Fibroblast of skin of back (primary cell): Measurements from ENCODE around the gene NUPR1.
A peak's percentile ranks its signal among the peaks of the same experiment; 100 is the strongest.
"Not testable (repeated sequence)": the region's sequence is repeated elsewhere in the genome, so short reads cannot be mapped to it uniquely, and the experiment has no call there.

ENCODE experiments used
- DNase-seq: peaks from one replicate; pipeline ENCODE4 v3.0.0-alpha.2; 2013

The NUPR1 gene

DNA sequence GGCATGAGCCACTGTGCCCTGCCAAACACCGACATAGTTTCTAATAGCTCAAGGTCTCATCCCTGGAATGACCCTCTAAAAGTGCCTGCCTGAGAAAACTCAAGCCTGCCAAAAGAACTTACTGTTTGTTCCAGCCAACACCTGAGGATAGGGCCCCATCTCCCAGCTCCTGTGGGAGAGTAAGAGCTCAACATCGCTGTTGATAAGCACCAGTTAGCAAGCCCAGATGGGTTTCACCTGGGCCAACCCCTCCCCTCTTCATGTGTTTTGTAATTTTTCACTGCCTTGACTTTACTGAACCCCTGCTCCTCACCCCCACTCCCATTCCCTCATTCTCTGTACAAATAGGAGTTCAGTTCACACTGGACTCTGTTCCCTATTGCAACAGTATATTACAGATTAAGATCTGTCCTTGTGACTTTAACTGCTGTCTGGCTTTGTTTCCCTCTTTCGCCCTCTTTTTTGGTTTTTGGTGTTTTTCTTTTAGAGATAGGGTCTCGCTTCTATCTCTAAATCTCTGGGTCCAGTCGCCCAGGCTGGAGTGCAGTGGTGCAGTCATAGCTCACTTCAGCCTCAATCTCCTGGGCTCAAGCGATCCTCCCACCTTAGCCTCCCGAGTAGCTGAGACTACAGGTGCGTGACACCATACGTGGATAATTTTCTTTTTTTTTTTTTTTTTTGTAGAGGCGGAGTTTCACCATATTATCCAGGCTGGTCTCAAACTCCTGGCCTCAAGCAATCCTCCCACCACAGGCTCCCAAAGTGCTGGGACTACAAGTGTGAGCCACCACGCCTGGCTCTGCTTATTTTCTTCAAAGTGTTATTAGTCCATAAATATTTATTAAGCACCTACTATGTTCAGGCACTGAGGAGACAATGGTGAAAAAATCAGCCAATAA is 12.3 kb downstream of the NUPR1 start:
- no peak for DNase-seq

- DNase-seq = no peak
Measured at GRCh38 chr16:28524681-28525171, 14.0 kb downstream of the NUPR1 start.

- no peak for DNase-seq
Measured at GRCh38 chr16:28522792-28523191, 16.0 kb downstream of the NUPR1 start.

- DNase-seq = no peak
Measured at GRCh38 chr16:28521436-28521835, 17.3 kb downstream of the NUPR1 start.

- no peak for DNase-seq
Measured at GRCh38 chr16:28520672-28521071, 18.1 kb downstream of the NUPR1 start.

GRCh38 chr16:28514246-28514645 is 24.5 kb downstream of the NUPR1 start:
- DNase-seq = no peak

GRCh38 chr16:28513484-28514181 is 25.1 kb downstream of the NUPR1 start:
- DNase-seq = peak; percentile 35

GRCh38 chr16:28511801-28512789 is 26.7 kb downstream of the NUPR1 start:
- DNase-seq = no peak

- no peak for DNase-seq
Measured at GRCh38 chr16:28511031-28511430, 27.7 kb downstream of the NUPR1 start.

GRCh38 chr16:28505489-28506137 is 33.2 kb downstream of the NUPR1 start:
- no peak for DNase-seq

DNA sequence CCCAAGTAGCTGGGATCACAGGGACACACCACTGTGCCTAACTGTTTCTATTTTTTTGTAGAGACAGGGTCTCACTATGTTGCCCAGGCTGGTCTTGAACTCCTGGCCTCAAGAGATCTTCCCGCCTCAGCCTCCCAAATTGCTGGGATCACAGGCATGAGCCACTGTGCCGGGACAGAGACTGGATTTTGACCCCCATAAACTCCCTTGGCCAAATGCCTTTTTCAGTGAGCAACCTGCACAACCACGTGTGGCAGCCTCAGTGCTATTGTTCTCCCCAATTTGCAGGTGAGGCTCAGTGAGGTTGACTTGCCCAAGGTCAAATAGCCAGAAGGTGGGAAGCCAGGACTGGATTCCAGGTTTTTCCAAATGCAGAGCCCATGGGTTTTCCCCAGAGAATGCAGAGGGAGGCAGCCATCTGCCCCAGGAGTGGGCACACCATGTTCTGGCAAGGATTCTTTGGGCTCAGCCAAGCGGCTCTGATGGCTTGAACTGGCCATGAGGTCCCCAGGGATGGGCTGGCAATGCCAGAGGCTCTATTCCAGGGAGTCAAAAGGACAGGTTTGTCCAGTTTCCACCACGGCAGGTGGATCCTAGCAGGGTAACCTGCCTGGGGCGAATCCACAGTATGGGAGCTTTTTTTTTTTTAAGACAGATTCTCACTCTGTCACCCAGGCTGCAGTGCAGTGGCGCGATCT is 33.9 kb downstream of the NUPR1 start:
- no peak for DNase-seq

DNA sequence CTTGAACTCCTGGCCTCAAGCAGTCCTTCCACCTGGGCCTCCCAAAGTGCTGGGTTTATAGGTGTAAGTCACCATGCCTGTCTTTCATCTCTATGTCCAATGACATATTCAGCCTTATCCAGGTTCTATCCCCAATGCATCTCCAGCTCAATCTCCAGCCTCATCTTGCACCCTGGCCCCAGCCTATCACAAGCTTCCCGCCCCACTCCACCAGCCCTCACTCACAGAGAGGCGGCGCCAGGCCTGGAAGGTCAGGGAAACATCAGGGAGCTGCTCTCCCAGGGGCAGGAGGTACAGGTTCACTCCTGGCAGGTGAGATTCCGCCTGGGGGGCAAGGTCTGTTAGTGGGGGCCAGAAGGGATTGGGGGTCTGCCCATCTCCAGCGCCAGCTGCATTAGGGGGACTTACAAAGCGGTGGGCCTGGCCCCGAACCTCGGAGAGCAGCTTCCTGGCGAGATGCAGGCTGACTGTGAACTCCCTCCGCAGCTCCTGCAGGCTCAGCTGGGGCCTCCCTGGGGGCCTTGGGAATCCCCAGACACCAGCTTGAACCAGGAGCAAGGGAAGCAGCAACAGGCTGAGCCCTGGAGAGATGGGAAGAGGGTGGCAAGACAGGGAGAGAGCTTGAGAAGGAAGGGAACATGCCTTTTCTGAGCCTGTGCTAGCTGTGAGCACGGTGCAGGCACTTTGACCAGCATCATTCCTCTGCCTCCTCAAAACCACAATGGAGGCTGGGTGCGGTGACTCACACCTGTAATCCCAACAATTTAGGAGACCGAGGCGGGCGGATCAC is 35.1 kb downstream of the NUPR1 start:
- DNase-seq = no peak

GRCh38 chr16:28502290-28502689 is 36.5 kb downstream of the NUPR1 start:
- no peak for DNase-seq

DNA sequence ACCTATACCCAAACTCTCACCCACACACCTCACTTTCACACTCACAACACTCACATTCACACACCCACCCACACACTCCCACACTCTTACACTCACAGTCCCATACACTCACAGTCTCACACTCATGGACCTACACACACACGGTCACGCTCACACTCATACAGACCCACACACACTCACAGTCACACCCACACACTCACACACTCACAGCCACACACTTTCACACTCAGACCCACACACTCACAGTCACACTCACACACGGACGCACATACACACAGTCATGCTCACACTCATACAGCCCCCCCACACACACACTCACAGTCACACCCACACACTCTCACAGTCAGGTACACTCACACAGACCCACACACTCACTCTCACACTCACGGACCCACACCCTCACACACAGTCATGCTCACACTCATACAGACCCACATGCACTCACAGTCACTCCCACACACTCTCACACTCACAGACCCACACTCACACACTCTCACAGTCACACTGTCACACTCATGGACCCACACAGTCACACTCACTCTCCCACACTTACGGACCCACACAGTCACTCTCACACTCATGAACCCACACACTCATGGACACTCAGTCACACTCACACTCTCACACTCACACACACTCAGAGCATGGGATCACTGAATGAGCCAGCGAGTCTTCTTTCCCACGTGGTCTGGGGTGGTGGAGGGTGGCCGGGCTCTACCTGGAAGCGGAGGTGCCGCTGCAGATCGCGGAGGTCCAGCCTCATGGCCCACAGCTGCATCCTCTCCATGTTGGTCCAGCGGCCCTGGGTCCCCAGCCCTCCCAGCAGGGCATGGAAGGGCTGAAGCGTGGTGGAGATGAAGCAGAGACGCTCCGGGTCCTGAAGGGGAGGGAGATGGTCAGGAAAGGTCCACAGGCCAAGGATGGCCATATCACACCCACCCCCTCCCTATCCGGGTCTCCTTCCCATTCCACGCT is 37.2 kb downstream of the NUPR1 start:
- no peak for DNase-seq

DNA sequence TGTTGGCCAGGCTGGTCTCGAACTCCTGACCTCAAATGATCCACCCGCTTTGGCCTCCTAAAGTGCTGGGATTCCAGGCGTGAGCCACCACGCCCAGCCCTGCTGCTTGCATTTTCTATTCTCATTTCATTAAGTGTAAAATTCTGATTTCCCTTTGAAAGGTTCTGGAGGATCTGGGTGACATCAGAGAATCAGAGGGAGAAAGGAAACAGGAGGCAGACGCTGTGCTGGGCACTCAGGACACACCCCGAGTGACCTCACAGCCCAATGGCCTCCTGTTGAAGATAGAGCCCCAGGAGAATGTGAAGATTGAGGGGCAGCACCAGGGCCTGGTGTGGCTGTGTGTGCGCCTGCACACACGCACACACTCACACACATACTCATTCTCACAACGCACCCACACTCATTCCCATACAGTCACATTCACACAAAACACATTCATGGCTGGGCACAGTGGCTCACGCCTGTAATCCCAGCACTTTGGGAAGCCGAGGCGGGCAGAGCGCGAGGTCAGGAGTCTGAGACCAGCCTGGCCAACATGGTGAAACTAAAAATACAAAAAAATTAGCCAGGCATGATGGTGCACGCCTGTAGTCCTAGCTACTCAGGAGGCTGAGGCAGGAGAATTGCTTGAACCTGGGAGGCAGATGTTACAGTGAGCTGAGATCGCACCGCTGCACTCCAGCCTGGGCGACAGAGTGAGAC is 38.1 kb downstream of the NUPR1 start:
- DNase-seq = not testable (repeated sequence)

- DNase-seq = no peak
Measured at GRCh38 chr16:28499854-28500253, 38.9 kb downstream of the NUPR1 start.

- no peak for DNase-seq
Measured at GRCh38 chr16:28498666-28499381, 40.0 kb downstream of the NUPR1 start.
